Left forelimb (tissue), 1 donor: ENCODE measurements around the gene TENT4A.
A peak's percentile ranks its signal among the peaks of the same experiment; 100 is the strongest.

ENCODE experiments used
- DNase-seq: peaks from one replicate; pipeline ENCODE4 v3.0.0-alpha.2; 2018; ENCODE audit warnings: low spot score

Gene TENT4A

DNA sequence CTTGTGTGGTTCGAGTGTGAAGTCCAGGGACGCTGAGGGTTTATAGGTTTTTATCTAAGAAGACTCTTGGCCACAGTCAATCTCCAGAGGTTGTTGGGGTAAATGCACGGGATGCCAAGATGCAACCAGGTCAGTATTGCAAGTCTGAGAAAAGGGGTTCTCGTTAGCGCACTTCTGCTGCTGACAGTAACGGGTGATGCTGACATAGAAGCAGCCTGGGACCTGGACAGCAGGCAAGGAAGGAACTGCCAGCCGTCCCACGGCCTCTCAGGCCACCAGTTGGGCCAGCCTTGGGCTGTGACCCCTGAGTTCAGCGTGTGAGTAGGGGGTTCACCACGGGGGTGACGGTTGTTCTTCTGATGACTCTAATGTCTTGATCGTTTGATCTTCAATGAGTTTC, 39.0 kb downstream of the TENT4A start:
- peak; percentile 18 for DNase-seq

DNA sequence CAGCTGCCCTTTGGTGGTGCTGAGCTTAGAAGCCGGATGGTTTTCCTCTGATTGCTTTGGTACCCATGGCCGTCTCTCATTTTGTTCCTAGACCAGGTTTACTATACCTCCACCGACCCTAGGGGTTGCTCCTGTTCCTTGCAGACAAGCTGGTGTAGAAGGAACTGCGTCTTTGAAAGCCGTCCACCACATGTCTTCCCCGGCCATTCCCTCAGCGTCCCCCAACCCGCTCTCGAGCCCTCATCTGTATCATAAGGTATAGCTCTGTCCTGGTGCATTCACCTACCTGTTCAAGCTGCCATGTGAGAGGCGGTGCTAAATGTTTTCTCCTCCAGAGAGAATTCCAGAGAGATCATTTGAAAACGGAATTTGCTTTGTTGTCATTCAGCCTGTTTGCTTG, 39.5 kb downstream of the TENT4A start:
- DNase-seq, result peak; percentile 30

DNA sequence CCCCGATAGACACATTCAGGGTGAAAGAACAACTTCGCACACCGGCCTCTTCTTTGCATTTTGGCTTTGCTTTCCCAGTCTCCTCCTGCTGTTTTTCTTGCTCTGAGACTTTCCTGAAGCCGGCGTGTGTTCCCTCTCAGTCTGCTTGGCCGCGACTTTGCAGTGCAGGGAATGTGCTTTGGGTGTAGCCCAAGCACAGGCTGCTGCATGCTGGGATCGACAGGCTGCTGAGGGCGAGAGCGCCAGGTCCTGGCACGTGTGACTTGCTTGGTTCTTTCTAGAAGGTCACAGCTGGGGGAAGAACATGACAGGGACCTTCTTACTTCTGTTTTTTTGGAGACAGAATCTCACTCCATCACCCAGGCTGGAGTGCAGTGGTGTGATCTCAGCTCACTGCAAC, 40.6 kb downstream of the TENT4A start:
- DNase-seq, result peak; percentile 45

- DNase-seq, result peak; percentile 65
These were observed 41.5 kb downstream of the TENT4A start for GRCh38 chr5:6754766-6755165.

- no peak for DNase-seq
These were observed 42.3 kb downstream of the TENT4A start for GRCh38 chr5:6755519-6755918.

DNA sequence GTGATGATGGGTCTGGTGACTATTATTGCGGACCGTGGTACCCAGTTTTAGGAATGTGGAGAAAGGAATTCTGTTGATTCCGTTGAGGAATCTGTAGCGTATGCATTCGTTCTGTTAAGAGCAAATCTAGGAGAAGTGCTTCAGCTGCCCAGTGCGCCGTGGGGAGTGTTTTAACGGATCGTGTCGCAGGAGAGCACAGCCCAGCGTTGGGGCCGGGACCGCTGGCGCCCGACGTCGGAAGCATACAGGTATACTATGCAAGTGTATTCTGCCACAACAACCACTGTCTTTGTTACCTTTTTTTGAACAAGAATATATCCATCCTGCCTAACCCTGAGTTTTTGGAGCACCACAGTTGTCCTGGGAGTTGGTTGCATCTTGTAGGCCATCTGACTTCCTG, 42.7 kb downstream of the TENT4A start:
- DNase-seq, result peak; percentile 3

DNA sequence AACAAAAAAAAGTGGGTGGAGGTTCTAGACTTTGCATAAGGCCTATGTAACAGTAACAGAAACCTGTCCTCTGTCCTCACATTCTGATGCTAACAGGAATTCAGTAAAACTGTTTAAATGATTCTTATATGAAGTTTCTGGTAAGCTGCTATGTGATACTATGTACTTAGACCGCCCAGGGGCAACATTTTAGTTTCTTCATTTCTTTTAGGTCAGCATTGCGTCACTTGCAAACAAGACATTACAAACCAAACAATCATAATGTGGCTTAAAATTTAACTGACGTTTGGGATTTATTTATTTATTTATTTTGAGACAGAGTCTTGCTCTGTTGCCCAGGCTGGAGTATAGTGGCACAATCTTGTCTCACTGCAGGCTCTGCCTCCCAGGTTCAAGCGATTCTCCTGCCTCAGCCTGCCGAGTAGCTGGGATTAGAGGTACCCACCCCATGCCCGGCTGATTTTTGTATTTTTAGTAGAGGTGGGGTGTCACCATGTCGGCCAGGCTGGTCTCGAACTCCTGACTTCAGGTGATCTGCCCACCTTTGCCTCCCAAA, 44.3 kb downstream of the TENT4A start:
- DNase-seq, result no peak

DNA sequence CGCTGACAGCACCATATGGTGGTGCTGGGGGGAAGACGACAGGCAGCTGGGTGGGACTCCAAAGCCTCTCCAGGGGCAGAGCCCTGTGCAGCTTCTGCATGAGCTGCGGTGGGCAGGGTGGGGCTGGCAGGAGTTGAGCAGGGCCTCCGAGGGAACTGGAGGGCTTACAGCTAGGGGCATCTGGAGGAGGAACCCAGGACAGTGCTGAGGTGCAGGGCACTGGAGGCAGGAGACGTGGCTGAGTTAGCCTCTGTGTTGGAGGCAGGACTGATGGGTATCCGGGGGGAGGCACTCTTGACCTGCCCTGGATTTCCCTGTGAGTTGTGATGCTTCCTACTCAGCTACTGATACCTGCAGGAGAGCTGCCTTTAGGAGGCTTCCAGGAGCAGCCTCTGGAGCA, 45.0 kb downstream of the TENT4A start:
- DNase-seq, result peak; percentile 37

GRCh38 chr5:6758706-6759105, 45.5 kb downstream of the TENT4A start:
- DNase-seq, result no peak

DNA sequence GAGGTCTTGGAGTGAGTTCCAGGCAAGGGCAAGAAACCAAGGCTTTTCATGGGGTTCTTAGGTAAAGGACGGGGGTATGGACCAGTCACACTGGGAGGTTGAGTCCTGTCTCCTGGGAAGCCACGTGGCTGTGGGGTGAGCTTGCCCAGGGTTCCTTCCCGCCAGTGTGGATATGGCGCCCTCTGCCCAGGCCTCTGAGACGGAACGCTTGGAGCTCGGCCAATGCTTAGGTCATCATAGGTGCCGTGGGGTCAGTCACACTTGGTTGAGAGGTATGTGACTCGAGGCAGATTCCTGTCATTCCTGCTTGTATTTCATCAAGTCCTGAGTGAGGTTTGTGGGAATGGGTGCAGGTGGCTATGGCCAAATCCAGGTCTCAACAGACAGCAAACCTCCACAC, 46.2 kb downstream of the TENT4A start:
- no peak for DNase-seq

GRCh38 chr5:6759983-6760382, 46.8 kb downstream of the TENT4A start:
- DNase-seq, result no peak

GRCh38 chr5:6760686-6761085, 47.5 kb downstream of the TENT4A start:
- no peak for DNase-seq

DNA sequence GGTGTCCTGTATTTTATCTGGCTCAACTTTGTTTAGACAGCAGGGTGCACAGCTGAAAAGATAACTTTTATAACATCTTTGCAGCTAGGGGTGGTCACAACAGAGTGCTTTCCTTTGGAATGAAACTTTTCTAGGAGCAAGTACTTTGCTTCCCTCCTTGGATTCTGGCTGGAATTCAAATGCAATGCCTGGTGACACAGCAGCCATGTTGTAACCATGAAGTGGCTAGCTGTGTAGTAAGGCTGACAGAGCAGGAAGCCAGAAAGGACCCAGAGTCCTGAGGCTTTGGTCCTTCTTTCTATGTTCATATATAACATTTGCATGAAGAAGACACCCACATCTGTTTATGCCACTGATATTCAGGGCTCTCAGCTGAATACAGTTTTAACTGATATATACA, 48.1 kb downstream of the TENT4A start:
- no peak for DNase-seq

GRCh38 chr5:6762116-6762515, 48.9 kb downstream of the TENT4A start:
- DNase-seq, result no peak

DNA sequence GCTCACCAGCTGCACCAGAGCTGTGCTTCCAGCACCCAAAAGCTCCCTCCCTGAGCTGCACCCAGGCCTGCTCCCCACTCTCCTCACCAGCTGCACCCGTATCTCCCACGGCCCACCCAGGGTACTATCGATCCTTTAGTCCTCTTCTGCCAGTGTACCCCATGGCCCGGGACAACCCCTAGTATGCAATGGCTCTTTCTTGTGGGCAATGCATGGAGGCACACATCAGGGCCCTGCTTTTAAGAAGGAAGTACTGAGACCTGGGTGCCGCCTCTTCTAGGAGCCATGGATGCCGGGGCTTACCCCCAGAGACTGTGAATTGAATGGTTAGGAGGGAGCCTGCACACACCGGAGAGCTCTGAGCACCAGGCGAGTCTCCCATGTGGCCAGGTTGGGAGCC, 49.5 kb downstream of the TENT4A start:
- DNase-seq, result no peak

GRCh38 chr5:6763191-6763590, 50.0 kb downstream of the TENT4A start:
- no peak for DNase-seq

- DNase-seq, result no peak
These were observed 52.6 kb downstream of the TENT4A start for GRCh38 chr5:6765612-6766525.

DNA sequence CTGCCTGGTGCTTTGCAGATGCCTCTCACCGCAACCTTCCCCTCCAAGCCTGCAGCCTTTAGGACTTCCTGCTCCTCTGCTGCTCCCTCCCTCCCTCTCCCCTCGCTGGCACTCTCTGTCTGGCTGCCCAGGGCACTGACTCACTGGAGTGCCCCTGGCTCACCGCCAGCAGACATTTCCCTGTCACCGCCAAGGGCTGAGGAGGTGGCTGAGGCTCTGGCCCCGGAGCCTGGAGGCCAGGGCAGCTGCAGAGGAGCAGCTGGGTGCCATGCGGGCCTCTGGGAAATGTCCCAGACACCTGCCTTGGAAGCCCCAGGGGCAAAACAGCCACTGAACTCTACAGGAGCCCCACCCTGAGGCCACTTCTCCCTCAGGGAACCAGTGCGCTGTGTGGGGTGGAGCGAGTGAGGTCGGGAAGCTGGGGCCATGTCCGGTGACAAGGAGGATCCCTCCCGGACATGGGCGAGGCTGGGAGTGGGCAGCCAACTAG, 53.4 kb downstream of the TENT4A start:
- no peak for DNase-seq

- DNase-seq, result no peak
These were observed 54.3 kb downstream of the TENT4A start for GRCh38 chr5:6767481-6768063.

- no peak for DNase-seq
These were observed 55.5 kb downstream of the TENT4A start for GRCh38 chr5:6768590-6769230.

- no peak for DNase-seq
These were observed 57.8 kb downstream of the TENT4A start for GRCh38 chr5:6770826-6771607.

DNA sequence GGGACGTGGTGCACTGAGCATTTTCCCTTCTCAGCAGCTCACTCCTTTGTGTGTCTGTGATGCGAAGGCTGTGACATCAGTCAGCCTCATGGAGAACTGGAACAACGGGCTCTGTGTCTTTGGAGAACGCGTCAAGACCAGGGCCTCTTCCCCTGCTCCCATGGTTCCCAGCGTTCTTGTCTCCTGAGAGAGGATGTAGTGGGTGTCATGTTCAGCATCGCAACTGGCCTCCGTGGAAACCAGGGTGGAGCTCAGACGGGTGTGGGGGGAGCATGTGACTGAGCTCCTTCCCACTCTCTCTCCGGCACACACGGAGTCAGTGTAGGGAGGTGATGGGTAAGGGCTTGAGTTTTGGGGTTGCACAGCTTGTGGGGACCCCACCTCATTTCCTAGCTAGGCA, 59.7 kb downstream of the TENT4A start:
- DNase-seq, result no peak
